Measurements from ENCODE around the gene PPP1R14D.

The PPP1R14D gene

GRCh38 chr15:40850576-40851112 is 22.1 kb upstream of the PPP1R14D start:
- DNase-seq = no peak

- no peak for DNase-seq
Measured at GRCh38 chr15:40847223-40847961, 18.9 kb upstream of the PPP1R14D start.

GRCh38 chr15:40846841-40847222 is 18.3 kb upstream of the PPP1R14D start:
- DNase-seq = no peak

- DNase-seq = no peak
Measured at GRCh38 chr15:40845511-40846284, 17.2 kb upstream of the PPP1R14D start.

- DNase-seq = no peak
Measured at GRCh38 chr15:40845036-40845435, 16.5 kb upstream of the PPP1R14D start.

- no peak for DNase-seq
Measured at GRCh38 chr15:40844696-40845030, 16.2 kb upstream of the PPP1R14D start.

- DNase-seq = no peak
Measured at GRCh38 chr15:40843885-40844695, 15.6 kb upstream of the PPP1R14D start, which contains the start of gene SPINT1. SPINT1 (plus strand) TSS chr15:40844048; CDS start chr15:40844555, 507 bp downstream.

GRCh38 chr15:40843261-40843884 is 14.9 kb upstream of the PPP1R14D start:
- DNase-seq = no peak

GRCh38 chr15:40841741-40842140 is 13.2 kb upstream of the PPP1R14D start:
- DNase-seq = no peak

- DNase-seq = no peak
Measured at GRCh38 chr15:40838756-40839155, 10.2 kb upstream of the PPP1R14D start.

GRCh38 chr15:40836020-40836419 is 7.5 kb upstream of the PPP1R14D start:
- no peak for DNase-seq

GRCh38 chr15:40832903-40833302 is 4.4 kb upstream of the PPP1R14D start:
- DNase-seq = no peak

GRCh38 chr15:40831861-40832260 is 3.4 kb upstream of the PPP1R14D start:
- DNase-seq = no peak

- DNase-seq = no peak
Measured at GRCh38 chr15:40830884-40831283, 2.4 kb upstream of the PPP1R14D start.

- no peak for DNase-seq
Measured at GRCh38 chr15:40829115-40829514, 607 bp upstream of the PPP1R14D start.

GRCh38 chr15:40826423-40827075 is 2.0 kb downstream of the PPP1R14D start:
- DNase-seq = no peak

GRCh38 chr15:40825661-40826422 is 2.7 kb downstream of the PPP1R14D start:
- no peak for DNase-seq

- DNase-seq = no peak
Measured at GRCh38 chr15:40823572-40824343, 4.8 kb downstream of the PPP1R14D start.

GRCh38 chr15:40821195-40821594 is 7.3 kb downstream of the PPP1R14D start:
- DNase-seq = no peak

- DNase-seq = no peak
Measured at GRCh38 chr15:40819048-40819447, 9.5 kb downstream of the PPP1R14D start.
